Heart left ventricle (tissue), 13 donors: ENCODE measurements around the gene LHFPL3.

Experiments
- CTCF ChIP-seq, 12 donors: fragments of 200-600 bp; sonication (generic) in 4 of 12; IDR thresholded peaks; one replicate each; pipeline versions ENCODE4 v1.5.0 to v1.8.0; 2018 to 2022; ENCODE audit warnings: antibody characterized with exemption in 12 of 12, mild to moderate bottlenecking in 5 of 12
- POLR2A ChIP-seq, 2 donors: fragments of 450-650 bp; IDR thresholded peaks; one replicate each; pipeline ENCODE4 v1.6.1; 2017; ENCODE audit warnings: antibody characterized with exemption in 2 of 2, mild to moderate bottlenecking in 2 of 2, moderate library complexity in 2 of 2
- donor health status: ischemic (EF 13 %, LVEDD 7.1; RV severe dilation, severe dysfunction).
- donor health status: DM: no; HTN: yes; CAD: no.
- donor health status: DM: no; HTN: no; CAD: no.
- donor health status: ischemic (EF 25% LVEDD 6.9; RV normal size, moderate dysfunction).
- donor health status: ischemic (EF 25% LVEDD 5.7; RV mildly dilated, moderate dysfunction).
- donor health status: ischemic (EF 35%, LVEDD 5.7; RV mildly dilated, moderate dysfunction).
- donor health status: nonischemic (EF 11% LVEDD 7.7; RV severe dilation, severe dysfunction).
- donor health status: DM: yes; HTN: yes; CAD: no.
- donor health status: PGD.
- donor health status: ischemic (EF 29% LVEDD 5.4; RV normal size, mild dysfunction).
- donor health status: nonischemic (EF 23%, LVEDD 6.1; RV moderate dilation, normal function).

GRCh38 chr7:104784686-104785085 lies 456.3 kb downstream of the LHFPL3 start:
- TF ChIP-seq CTCF (IDR thresholded peaks at IDR 0.05), result no peak
- TF ChIP-seq POLR2A (IDR thresholded peaks at IDR 0.05), result no peak
